Measurements from ENCODE around the gene FHIT.

The FHIT gene

GRCh38 chr3:60983906-60984305, 267.3 kb downstream of the FHIT start:
- DNase-seq = no peak

GRCh38 chr3:60980342-60980692, 270.9 kb downstream of the FHIT start:
- DNase-seq = no peak

GRCh38 chr3:60979461-60980341, 271.6 kb downstream of the FHIT start:
- no peak for DNase-seq

GRCh38 chr3:60973321-60973720, 277.9 kb downstream of the FHIT start:
- DNase-seq = no peak

GRCh38 chr3:60972599-60972998, 278.7 kb downstream of the FHIT start:
- DNase-seq = no peak

- no peak for DNase-seq
Observed at GRCh38 chr3:60970850-60971249, 280.4 kb downstream of the FHIT start.

GRCh38 chr3:60967141-60967540, 284.1 kb downstream of the FHIT start:
- DNase-seq = no peak

- DNase-seq = no peak
Observed at GRCh38 chr3:60957541-60957940, 293.7 kb downstream of the FHIT start.

- DNase-seq = no peak
Observed at GRCh38 chr3:60956729-60957128, 294.5 kb downstream of the FHIT start.

- no peak for DNase-seq
Observed at GRCh38 chr3:60955034-60955433, 296.2 kb downstream of the FHIT start.

GRCh38 chr3:60954048-60954447, 297.2 kb downstream of the FHIT start:
- DNase-seq = no peak

- DNase-seq = no peak
Observed at GRCh38 chr3:60953351-60953750, 297.9 kb downstream of the FHIT start.

- DNase-seq = peak; percentile 22
Observed at GRCh38 chr3:60952055-60952454, 299.2 kb downstream of the FHIT start.

- no peak for DNase-seq
Observed at GRCh38 chr3:60949146-60949545, 302.1 kb downstream of the FHIT start.

- peak; percentile 9 for DNase-seq
Observed at GRCh38 chr3:60948488-60948887, 302.8 kb downstream of the FHIT start.

GRCh38 chr3:60935709-60936108, 315.5 kb downstream of the FHIT start:
- no peak for DNase-seq

GRCh38 chr3:60933824-60934223, 317.4 kb downstream of the FHIT start:
- no peak for DNase-seq

- peak; percentile 54 for DNase-seq
Observed at GRCh38 chr3:60932643-60933042, 318.6 kb downstream of the FHIT start.

- DNase-seq = no peak
Observed at GRCh38 chr3:60932170-60932569, 319.1 kb downstream of the FHIT start.

- no peak for DNase-seq
Observed at GRCh38 chr3:60931452-60931851, 319.8 kb downstream of the FHIT start.

GRCh38 chr3:60920519-60920918, 330.7 kb downstream of the FHIT start:
- DNase-seq = no peak

- DNase-seq = no peak
Observed at GRCh38 chr3:60919296-60919695, 332.0 kb downstream of the FHIT start.

- peak; percentile 44 for DNase-seq
Observed at GRCh38 chr3:60917141-60917540, 334.1 kb downstream of the FHIT start.

- no peak for DNase-seq
Observed at GRCh38 chr3:60916546-60916945, 334.7 kb downstream of the FHIT start.

GRCh38 chr3:60913474-60913873, 337.8 kb downstream of the FHIT start:
- DNase-seq = no peak

All from hematopoietic multipotent progenitor cell treated with erythropoietin and hydrocortisone succinate and interleukin-3 and kit ligand, for 8 days (in vitro differentiated cells).